ENCODE measurements around the gene ASB8. TPM values are rescaled to one million over a fixed set of nuclear protein-coding genes. Genes with fewer than 3 reads are reported as not detected.

The ASB8 gene
- polyA plus RNA-seq, 3 donors = 23.8 to 50.0 (median 38.4) TPM

GRCh38 chr12:48176417-48176751, 19.1 kb upstream of the ASB8 start:
- H3K27me3 Mint-ChIP-seq (ENCODE audit: low read depth in 3 of 3) = peaks cover 13 to 21% (median 17%) of the 10 kb centered on the region in 3 donors
- Histone ChIP-seq H3K4me2 (replicated peaks; ENCODE audit: extremely low read depth, low read length, poor library complexity, severe bottlenecking) (no peak overlapping the region), H3K27ac (ENCODE audit: low read depth in 1 of 2, low read length in 2 of 2) (no peak overlapping the region)

DNA sequence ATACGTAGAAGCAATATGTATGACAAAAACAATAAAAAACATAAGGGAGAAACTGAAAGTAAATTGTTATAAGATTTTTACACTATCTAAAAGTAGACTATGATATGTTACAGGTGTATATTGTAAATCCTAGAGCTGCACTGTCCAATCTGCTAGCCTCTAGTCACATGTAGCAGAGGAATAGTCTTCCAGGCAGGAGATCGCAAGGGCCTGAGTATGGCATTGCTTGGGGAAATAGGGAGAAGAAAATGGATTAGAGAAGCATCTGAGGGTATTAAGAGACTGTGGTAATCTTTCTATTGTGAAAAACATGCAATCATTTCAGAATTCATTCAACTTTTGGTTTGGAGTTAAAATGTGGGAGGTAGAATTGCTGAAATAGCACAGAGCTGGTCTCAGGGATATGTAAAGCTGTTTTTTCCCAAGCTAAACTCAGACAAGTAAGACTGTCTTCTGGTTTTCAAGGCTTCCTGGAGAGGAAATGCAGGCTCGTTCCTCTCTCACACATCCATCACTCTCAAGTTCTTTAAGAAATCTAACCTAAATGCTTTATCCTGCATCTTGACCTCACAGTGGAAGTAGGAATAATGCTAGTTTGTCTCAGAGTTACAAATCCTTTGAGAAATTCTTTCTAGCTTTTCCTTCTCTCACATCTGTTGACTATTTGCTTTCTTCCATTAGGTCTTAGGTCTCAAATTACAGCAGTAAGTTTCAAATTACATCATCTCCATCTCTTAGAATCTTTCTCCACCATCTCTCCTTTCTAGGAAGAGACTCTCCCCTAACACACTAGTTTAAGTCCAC, 18.5 kb upstream of the ASB8 start:
- H3K27me3 Mint-ChIP-seq (ENCODE audit: low read depth in 3 of 3) = peaks cover 10 to 17% (median 11%) of the 10 kb centered on the region in 3 donors
- 0% methylated on average over 1 of the region's 3 CpGs for WGBS (ENCODE audit: insufficient coverage)

More at GRCh38 chr12:48176417-48176751, 19.1 kb upstream of the ASB8 start:
- Histone ChIP-seq H3K4me3 (replicated peaks in 1 of 3; ENCODE audit: low read depth in 2 of 3, low read length in 3 of 3) (no peak overlapping the region), H3K36me3 (replicated peaks in 1 of 2; ENCODE audit: control insufficient read depth in 1 of 2, insufficient read depth in 2 of 2, low read length in 2 of 2) (no peaks in the 10 kb centered on the region), H3K4me1 (ENCODE audit: control insufficient read depth in 1 of 2, insufficient read depth in 2 of 2, low read length in 2 of 2) (no peaks in the 10 kb centered on the region), H3K9me3 (replicated peaks in 1 of 2; ENCODE audit: control insufficient read depth in 1 of 2, insufficient read depth in 1 of 2, low read length in 2 of 2) (no peaks in the 10 kb centered on the region), H4K20me1 (ENCODE audit: insufficient read depth, low read length) (no peaks in the 10 kb centered on the region), H3K9ac (ENCODE audit: insufficient read depth, low read length, poor library complexity, severe bottlenecking) (no peak overlapping the region), H3K79me2 (ENCODE audit: insufficient read depth, low read length) (no peaks in the 10 kb centered on the region), H3K27me3 (ENCODE audit: control insufficient read depth in 2 of 2, insufficient read depth in 2 of 2, low read length in 2 of 2) (peaks cover 10 to 23% of the 10 kb centered on the region in 2 donors), H2AFZ (ENCODE audit: insufficient read depth, low read depth, low read length, poor library complexity, severe bottlenecking) (no peak overlapping the region)
- Mint-ChIP-seq H3K4me1 (peaks cover 6% of the 10 kb centered on the region), H3K4me3 (no peak overlapping the region), H3K9me3 (peaks cover 0 to 2% (median 0%) of the 10 kb centered on the region in 7 donors), H3K27ac (no peak overlapping the region), H3K36me3 (no peaks in the 10 kb centered on the region)
- intact Hi-C loops (cut with micrococcal nuclease) = no loop called here
- TF ChIP-seq CTCF (IDR thresholded peaks at IDR 0.05) = no peak
- DNase-seq = no peak

More for the DNA sequence above, 18.5 kb upstream of the ASB8 start:
- H3K4me2 ChIP-seq (replicated peaks; ENCODE audit: extremely low read depth, low read length, poor library complexity, severe bottlenecking) = no peak overlapping the region
- H3K79me2 ChIP-seq (ENCODE audit: insufficient read depth, low read length) = no peaks in the 10 kb centered on the region
- H4K20me1 ChIP-seq (ENCODE audit: insufficient read depth, low read length) = no peaks in the 10 kb centered on the region
- H3K9me3 Mint-ChIP-seq = no peaks in the 10 kb centered on the region
- no peaks in the 10 kb centered on the region for H3K36me3 Mint-ChIP-seq
- no peak overlapping the region for H3K9ac ChIP-seq (ENCODE audit: insufficient read depth, low read length, poor library complexity, severe bottlenecking)
- no peaks in the 10 kb centered on the region for H3K36me3 ChIP-seq (replicated peaks in 1 of 2; ENCODE audit: control insufficient read depth in 1 of 2, insufficient read depth in 2 of 2, low read length in 2 of 2)
- H3K4me3 Mint-ChIP-seq = no peak overlapping the region
- intact Hi-C loops (cut with micrococcal nuclease) = no loop called here
- H2AFZ ChIP-seq (ENCODE audit: insufficient read depth, low read depth, low read length, poor library complexity, severe bottlenecking) = peak overlapping the region; percentile 59
- peaks cover 4 to 18% of the 10 kb centered on the region in 2 donors for H3K27me3 ChIP-seq (ENCODE audit: control insufficient read depth in 2 of 2, insufficient read depth in 2 of 2, low read length in 2 of 2)
- peaks cover 6% of the 10 kb centered on the region for H3K4me1 Mint-ChIP-seq
- H3K27ac ChIP-seq (ENCODE audit: low read depth in 1 of 2, low read length in 2 of 2) = no peak overlapping the region
- TF ChIP-seq CTCF (IDR thresholded peaks at IDR 0.05) = no peak
- H3K4me3 ChIP-seq (replicated peaks in 1 of 3; ENCODE audit: low read depth in 2 of 3, low read length in 3 of 3) = no peak overlapping the region
- DNase-seq = no peak
- no peaks in the 10 kb centered on the region for H3K9me3 ChIP-seq (replicated peaks in 1 of 2; ENCODE audit: control insufficient read depth in 1 of 2, insufficient read depth in 1 of 2, low read length in 2 of 2)
- H3K4me1 ChIP-seq (ENCODE audit: control insufficient read depth in 1 of 2, insufficient read depth in 2 of 2, low read length in 2 of 2) = no peaks in the 10 kb centered on the region
- H3K27ac Mint-ChIP-seq = no peak overlapping the region

Data from CD14-positive monocyte (primary cell).